GM19025 (cell line): ENCODE results near the gene LRRC18.

Experiments
- ATAC-seq: cut with Tn5 transposase; IDR thresholded peaks from one replicate; pipeline ENCODE4 v1.9.1; 2021; ENCODE audit warnings: mild to moderate bottlenecking, low read depth, moderate library complexity; ENCODE audit not compliant: unreplicated experiment

Gene LRRC18

DNA sequence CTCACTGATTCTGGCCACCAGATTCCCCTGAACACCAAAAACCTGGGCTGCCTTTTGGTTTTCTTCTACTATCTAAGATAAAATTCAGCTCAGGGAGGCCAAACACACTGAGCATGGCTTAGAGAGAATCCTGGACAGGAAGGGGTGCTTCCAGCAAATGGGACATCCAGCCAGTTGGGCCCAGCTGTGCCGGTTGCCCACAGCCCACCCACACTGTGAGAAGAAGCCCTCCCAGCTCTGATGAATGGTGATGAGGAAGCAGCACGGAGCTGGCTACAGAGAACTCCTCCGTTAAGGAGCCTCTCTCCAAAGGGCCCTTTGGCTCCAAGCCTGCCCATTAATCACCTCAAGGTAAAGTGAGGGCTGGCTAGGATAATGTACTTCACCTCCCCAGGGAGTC lies 15.9 kb downstream of the LRRC18 start:
- ATAC-seq: no peak

DNA sequence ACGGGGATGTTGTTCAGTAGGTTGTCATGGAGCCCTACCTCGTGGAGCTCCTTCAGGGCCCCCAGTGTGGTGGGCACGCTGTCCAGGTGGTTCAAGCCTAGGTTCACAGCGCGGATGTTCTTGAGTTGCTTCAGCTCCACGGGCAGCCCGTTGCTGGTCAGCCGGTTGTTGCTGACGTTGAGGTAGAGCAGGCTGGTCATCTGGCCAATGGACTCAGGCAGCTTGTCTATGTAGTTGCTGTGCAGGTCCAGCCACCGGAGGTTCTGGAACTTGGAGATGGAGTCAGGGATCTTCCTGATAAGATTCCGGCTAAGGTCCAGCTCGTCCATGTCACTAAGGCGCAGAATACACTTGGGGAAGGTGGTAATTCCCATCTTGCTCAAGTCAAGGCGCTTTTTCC lies 26.0 kb downstream of the LRRC18 start:
- no peak for ATAC-seq

DNA sequence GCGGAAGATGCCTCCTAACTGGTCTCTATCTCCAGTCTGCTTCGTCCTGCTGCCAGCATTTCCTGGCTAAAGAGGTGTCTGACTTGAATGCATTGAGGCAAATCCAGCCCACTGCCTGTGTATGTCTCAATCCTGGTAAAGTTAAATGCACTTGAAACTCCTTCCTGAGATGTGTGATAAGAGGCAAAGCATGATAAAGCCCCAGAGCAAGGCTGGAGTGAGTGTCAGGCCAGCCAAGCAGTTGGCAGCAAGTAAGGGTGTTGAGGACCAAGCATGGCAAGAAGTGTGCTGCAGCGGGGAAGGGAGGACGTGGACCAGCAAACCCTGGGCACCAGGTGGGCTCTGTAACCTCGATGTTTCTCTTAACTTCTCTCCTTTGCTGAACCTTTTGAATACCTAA lies 29.1 kb downstream of the LRRC18 start:
- ATAC-seq: no peak

GRCh38 chr10:48907730-48908129 lies 31.9 kb downstream of the LRRC18 start:
- ATAC-seq: no peak

DNA sequence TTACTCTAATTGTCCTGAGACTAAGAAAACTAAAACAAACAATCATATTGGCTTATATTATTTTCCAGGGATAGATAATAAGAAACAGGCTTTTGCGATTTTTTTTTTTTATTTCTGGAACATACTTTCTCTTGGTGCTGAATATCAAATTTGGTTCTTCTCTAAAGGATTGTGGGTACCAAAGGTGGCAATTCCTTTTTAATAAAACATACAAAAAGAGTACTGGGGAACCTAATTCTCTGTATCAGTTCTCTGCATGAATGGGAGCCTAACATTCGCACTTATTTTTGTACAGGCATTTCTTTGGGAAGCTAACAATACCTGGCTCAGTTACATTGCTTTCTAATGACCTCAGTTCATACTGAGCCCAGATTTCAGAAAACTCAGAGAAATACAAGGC lies 32.8 kb downstream of the LRRC18 start:
- no peak for ATAC-seq

DNA sequence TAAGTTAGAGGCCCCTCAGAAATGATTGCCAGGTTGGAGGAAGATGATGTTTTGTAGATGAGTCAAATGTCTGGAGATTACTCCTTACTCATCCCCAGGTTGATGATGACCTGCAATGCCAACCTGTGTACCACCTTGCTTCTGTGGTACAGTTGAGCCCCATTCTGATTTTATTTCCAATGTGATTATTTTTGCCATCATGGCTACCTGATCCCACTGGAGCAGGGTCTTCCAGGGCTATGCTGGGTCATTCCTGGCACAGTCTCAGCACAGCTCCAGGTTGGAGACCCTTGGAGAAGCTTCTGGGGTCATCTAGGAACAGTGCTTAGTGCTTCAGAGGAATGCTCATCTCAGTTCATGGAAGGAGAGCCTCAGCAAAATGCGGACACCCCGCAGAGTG lies 34.3 kb downstream of the LRRC18 start:
- ATAC-seq: no peak

DNA sequence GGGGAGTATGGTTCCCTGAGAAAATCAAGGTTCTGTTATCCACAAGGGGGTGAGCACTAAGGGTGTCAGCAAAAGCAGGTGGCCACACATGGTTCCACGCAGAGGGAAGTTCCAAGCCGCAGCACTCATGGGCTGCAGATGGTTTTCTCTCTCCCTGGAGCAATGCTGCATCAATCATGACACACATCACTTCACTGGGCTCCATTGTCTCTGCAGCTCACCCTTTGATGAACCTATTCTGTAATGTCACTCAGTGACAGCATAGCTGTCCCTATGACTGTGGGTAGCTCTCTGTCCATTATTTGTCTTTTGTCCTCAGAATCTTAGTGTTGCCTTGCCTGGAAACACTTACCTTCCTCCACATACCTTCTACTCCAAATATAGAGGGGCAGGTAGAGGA lies 34.8 kb downstream of the LRRC18 start:
- ATAC-seq: no peak

DNA sequence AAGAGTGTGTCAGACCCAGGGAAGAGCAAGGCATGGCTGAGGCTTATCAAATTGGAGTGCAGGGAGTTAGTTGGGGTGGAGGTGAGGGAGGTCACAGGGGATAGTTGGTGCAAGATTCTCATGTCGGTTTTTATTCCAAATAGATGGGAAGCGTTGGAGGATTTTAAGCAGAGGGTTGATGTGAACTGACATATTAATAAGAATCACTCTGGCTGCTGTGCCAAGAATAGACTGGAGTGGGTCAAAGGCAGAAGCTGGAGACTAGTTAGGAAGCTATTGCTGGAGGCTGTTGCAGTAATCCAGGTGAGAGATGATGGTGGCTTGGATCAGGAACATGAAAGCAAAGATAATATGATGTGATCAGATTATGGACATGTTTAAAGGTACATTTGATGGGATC lies 36.5 kb downstream of the LRRC18 start:
- ATAC-seq: no peak

DNA sequence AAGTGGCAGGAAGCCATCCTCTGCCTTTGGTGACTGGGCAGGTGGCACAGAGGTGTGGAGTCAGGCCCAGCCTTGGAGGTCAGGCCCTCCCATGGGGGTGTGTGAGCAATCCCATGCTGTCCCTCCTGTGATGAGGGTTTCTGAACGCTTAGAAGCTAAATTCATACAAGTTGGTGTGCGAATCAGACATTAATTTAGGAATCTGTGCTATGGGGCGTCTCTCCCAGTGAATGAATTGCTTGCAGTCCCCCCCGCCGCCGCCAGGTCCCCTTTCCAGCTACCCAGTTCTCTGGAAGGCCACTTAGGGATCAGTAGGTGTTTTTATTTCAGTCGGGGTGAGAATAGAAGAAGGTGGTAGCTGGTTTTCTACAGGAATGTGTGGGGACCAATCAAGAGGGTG lies 37.5 kb downstream of the LRRC18 start:
- ATAC-seq: no peak

- ATAC-seq: no peak
These were observed 38.3 kb downstream of the LRRC18 start for GRCh38 chr10:48901319-48901718.

DNA sequence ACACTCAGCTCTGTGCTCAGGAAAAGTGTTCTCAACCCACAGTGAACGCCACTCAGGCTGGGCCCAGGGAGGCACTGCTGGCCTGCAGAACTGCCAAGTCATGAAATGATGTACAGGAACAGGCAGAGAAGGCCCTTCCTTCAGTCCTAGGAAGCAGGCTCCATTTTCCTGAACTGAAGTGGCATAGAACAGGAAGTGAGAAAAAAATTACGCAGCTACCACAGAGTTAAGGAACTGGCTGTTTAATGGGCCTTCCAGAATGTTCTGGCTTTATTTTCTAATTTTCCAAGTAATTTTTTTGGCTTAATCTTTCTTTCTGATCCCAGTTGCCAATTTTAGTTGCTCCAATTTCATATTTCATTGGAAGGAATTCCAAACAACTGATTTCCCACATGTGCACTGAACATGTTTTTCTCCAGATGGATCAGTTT lies 39.3 kb downstream of the LRRC18 start:
- no peak for ATAC-seq

- ATAC-seq: no peak
These were observed 39.9 kb downstream of the LRRC18 start for GRCh38 chr10:48899781-48900180.

DNA sequence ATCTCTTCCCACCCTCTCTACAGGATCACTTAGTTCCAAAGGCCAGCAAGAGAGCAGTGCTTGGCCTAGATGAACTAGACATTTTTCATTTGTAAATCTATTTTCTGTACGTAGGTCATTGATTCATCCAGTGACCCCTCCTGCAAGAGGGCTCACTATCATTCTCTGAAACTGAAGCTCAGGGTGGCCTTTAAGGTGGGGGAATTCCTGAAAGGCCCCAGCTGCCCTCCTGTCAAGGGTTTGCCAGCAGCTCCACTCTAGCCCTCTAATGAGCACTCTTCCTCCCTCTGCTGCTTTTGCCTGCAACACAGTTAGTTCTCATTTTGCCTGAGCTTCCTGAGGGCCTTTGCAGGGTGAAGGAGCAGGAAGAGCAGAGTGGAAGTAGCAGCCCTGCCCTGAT lies 41.2 kb downstream of the LRRC18 start:
- no peak for ATAC-seq

GRCh38 chr10:48897441-48897790 lies 42.2 kb downstream of the LRRC18 start:
- ATAC-seq: no peak

DNA sequence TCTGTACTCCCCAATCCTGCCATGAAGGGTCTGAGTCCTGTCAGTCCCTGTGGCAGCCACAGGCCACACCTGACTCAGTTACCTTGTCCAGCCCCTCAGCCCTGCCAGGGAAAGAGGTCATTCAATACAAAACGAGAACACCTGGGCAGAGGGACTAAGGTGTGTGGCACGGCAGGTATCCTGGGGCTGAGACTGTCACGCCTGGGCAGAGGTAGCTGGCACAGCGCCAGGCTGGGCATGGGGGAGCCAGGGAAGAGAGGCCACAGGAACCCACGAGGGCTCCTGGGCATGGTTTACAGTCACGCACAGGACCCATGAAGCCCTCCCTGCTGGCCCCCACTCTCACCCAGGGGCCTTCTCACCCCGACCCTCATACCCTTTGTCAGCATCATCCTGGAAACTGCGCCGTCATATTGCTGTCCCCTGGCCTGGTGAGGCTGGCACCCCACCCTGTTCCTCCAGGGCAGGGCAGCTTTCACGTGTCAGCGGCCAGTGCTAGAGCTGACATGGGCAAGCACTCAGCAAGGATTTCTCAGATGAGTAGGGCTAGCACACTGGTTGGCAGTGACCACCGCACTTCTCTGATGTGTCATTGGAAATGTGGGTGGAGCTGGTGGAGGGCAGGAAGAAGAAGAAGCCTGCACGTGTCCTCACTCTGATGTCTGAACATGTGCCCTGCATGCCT lies 42.7 kb downstream of the LRRC18 start:
- no peak for ATAC-seq

DNA sequence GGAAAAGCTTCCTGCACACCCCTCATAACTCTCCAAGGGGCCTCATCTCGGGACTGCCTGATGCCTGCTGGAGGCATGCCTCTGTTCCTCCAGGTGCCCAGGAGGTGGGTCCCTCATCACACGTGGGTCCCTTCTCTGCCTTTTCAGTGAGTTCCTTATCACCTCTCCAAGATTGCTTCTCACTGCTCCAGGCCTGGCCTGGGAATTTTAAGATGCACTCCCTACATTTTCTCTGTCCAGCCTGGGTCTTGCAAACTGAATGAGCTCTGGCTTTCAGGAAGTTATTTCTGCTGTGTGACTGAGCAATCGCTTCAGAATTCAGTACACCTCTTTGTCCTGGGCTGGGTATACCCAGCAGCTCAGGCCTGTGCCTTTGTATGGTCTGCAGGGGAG lies 43.8 kb downstream of the LRRC18 start:
- no peak for ATAC-seq

- no peak for ATAC-seq
These were observed 44.5 kb downstream of the LRRC18 start for GRCh38 chr10:48894911-48895802.

DNA sequence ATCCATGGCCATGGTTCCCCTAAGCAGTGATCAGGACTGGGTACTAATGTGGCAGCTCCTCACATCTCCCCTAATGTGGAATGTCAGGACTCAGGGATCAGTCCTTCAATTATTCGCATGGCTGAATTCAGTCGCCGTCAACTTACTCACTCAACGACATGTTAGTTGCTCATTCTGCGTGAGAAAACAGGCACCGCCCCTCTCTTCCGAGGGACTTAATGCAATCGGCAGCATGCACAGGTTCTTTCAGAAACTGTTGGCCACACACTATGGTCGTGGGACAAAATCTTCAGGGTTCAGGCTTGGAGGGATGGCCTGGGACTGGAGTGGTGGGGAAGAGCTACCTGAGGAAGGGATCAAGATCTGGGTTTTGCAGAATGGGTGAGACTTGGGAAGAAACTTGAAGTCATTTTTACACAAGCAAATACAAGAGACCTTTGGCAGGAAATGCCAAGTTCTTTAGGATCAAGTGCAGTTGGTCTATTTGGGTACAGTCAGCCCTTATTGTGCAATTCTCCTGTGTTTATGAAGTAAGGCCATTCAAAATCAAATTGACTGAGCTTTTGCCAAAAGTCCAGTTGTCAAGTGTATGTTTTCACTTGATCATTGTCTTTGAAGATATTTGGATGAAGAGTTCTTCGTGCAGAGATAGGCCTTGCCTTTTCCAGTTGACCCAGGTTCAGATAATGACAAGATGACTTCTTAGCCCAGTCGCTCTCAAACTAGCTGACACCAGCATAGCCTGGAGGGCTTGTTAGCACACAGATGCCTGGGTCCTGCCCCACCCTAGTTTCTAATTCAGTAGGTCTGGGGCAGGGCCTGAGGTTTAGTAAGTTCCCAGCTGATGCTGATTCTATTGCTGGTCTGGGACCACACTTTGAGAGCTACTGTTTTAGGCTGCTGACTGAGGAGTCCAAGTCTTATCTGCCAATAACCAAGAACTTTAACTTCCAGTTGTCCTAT lies 48.5 kb downstream of the LRRC18 start:
- ATAC-seq: no peak

GRCh38 chr10:48887982-48888381 lies 51.7 kb downstream of the LRRC18 start:
- ATAC-seq: no peak

- no peak for ATAC-seq
These were observed 54.3 kb downstream of the LRRC18 start for GRCh38 chr10:48885376-48885775.
